Measurements from ENCODE around the gene RABGGTA.

Gene RABGGTA

GRCh38 chr14:24304019-24304387, 32.6 kb upstream of the RABGGTA start:
- DNase-seq = no peak

- no peak for DNase-seq
These were observed 29.1 kb upstream of the RABGGTA start for GRCh38 chr14:24300326-24300980.

GRCh38 chr14:24299255-24300191, 28.1 kb upstream of the RABGGTA start, which contains the start of the genes DHRS1 and NOP9:
Gene DHRS1, minus strand, starts transcription at chr14:24299780. Its CDS starts 674 bp downstream, at chr14:24299106.
Gene NOP9, plus strand, starts transcription at chr14:24299850. Its CDS starts 105 bp downstream, at chr14:24299955.
- DNase-seq = peak; percentile 88

GRCh38 chr14:24298892-24299254, 27.5 kb upstream of the RABGGTA start:
- DNase-seq = no peak

- DNase-seq = no peak
These were observed 26.0 kb upstream of the RABGGTA start for GRCh38 chr14:24297190-24297964.

- DNase-seq = peak; percentile 47
These were observed 25.2 kb upstream of the RABGGTA start for GRCh38 chr14:24296341-24297157.

- no peak for DNase-seq
These were observed 22.1 kb upstream of the RABGGTA start for GRCh38 chr14:24293525-24293924.

- no peak for DNase-seq
These were observed 20.9 kb upstream of the RABGGTA start for GRCh38 chr14:24292118-24292807.

- DNase-seq = no peak
These were observed 20.2 kb upstream of the RABGGTA start for GRCh38 chr14:24291446-24292117.

- DNase-seq = no peak
These were observed 19.3 kb upstream of the RABGGTA start for GRCh38 chr14:24290746-24291145.

- no peak for DNase-seq
These were observed 18.4 kb upstream of the RABGGTA start for GRCh38 chr14:24289649-24290280.

GRCh38 chr14:24286996-24287395, 15.6 kb upstream of the RABGGTA start:
- no peak for DNase-seq

GRCh38 chr14:24285351-24285750, 14.0 kb upstream of the RABGGTA start:
- DNase-seq = no peak

GRCh38 chr14:24284501-24285035, 13.2 kb upstream of the RABGGTA start:
- no peak for DNase-seq

- no peak for DNase-seq
These were observed 12.5 kb upstream of the RABGGTA start for GRCh38 chr14:24283796-24284460.

GRCh38 chr14:24282736-24283135, 11.3 kb upstream of the RABGGTA start:
- no peak for DNase-seq

GRCh38 chr14:24281636-24282035, 10.2 kb upstream of the RABGGTA start:
- no peak for DNase-seq

GRCh38 chr14:24280797-24281460, 9.5 kb upstream of the RABGGTA start:
- DNase-seq = no peak

Data from activated effector memory CD4-positive, alpha-beta T cell treated with Interleukin-2 at 50 U/mL for 16 hours (primary cell).